Bronchial epithelial cell (primary cell): ENCODE data around the gene TAF11L12. TPM values are rescaled to one million over a fixed set of nuclear protein-coding genes. Genes with fewer than 3 reads are reported as not detected.

Experiments used
- DNase-seq: peaks from one replicate; pipeline ENCODE4 v3.0.0-alpha.2; 2010; ENCODE audit warnings: low read depth
- FAIRE-seq: peaks from 2 replicates; lab custom pipeline; 2011; peaks lifted over from hg19 to GRCh38; lab: Jason Lieb, UNC
- H3K27me3 ChIP-seq: 2 replicates; pipeline ENCODE4 v1.5.1; 2011; ENCODE audit warnings: low read length; ENCODE audit not compliant: control insufficient read depth, insufficient read depth
- H3K36me3 ChIP-seq: 2 replicates; pipeline ENCODE4 v1.5.1; 2011; ENCODE audit warnings: low read length; ENCODE audit not compliant: control insufficient read depth, insufficient read depth
- H3K4me3 ChIP-seq: 2 replicates; pipeline ENCODE4 v1.5.1; 2011; ENCODE audit warnings: mild to moderate bottlenecking, low read depth, low read length, control low read depth
- CTCF ChIP-seq: IDR thresholded peaks from 2 replicates; pipeline ENCODE4 v1.5.1; 2011; ENCODE audit warnings: mild to moderate bottlenecking, moderate library complexity, low read length, control low read depth, inconsistent platforms; ENCODE audit not compliant: insufficient read depth, severe bottlenecking
- total RNA-seq: library from RNA; depleted of rRNA; stranded (reverse); fragments of >200 nt; gene quantifications from 2 replicates; pipeline ENCODE4 v1.2.1, GENCODE V29; 2014

Gene TAF11L12
- total RNA-seq, 1 donor from 2014 or later: 0.26 TPM

- no peaks in the 10 kb centered on the region for H3K27me3 ChIP-seq
- DNase-seq (no peak), FAIRE-seq (no peak)
- TF ChIP-seq CTCF: no peak
- no peaks in the 10 kb centered on the region for H3K36me3 ChIP-seq
- no peak overlapping the region for H3K4me3 ChIP-seq
Observed at GRCh38 chr5:17655921-17656320, 45.7 kb downstream of the TAF11L12 start.

Other genes starting within 250 kb of the TAF11L12 start
- gene TAF11L2, start 112.2 kb upstream of the TAF11L12 start, total RNA-seq: not detected in 2 replicates
- not detected in 2 replicates for gene TAF11L3, start 92.0 kb upstream of the TAF11L12 start, total RNA-seq
- gene TAF11L4, start 88.6 kb upstream of the TAF11L12 start, total RNA-seq: not detected in 2 replicates
- not detected in 2 replicates for gene TAF11L5, start 85.2 kb upstream of the TAF11L12 start, total RNA-seq
- gene TAF11L6, start 81.7 kb upstream of the TAF11L12 start, total RNA-seq: not detected in 2 replicates
- not detected in 2 replicates for gene TAF11L7, start 24.6 kb upstream of the TAF11L12 start, total RNA-seq
- gene TAF11L8, start 19.4 kb upstream of the TAF11L12 start, total RNA-seq: not detected in 2 replicates
- not detected in 2 replicates for gene TAF11L9, start 16.0 kb upstream of the TAF11L12 start, total RNA-seq
- gene TAF11L10, start 12.6 kb upstream of the TAF11L12 start, total RNA-seq: not detected in 2 replicates
- not detected in 2 replicates for gene TAF11L11, start 6.2 kb upstream of the TAF11L12 start, total RNA-seq
- gene TAF11L13, start 21.7 kb downstream of the TAF11L12 start, total RNA-seq: not detected in 2 replicates
- gene TAF11L14, start 24.1 kb downstream of the TAF11L12 start, total RNA-seq: not detected in 2 replicates